IMR-90 (cell line): ENCODE results near the gene CCDC30.

ENCODE experiments used
- BHLHE40 ChIP-seq: fragments of 150-350 bp; IDR thresholded peaks from 2 replicates; pipeline ENCODE4 v1.6.1; 2016; ENCODE audit warnings: mild to moderate bottlenecking, low read depth, low read length
- CHD1 ChIP-seq: IDR thresholded peaks from 2 replicates; pipeline ENCODE4 v1.6.1; 2012; ENCODE audit warnings: low read depth, low read length, improper control_type of control experiment
- FOS ChIP-seq: fragments of 150-350 bp; IDR thresholded peaks from 2 replicates; pipeline ENCODE4 v1.6.1; 2016; ENCODE audit warnings: low read depth, low read length
- MAFK ChIP-seq: IDR thresholded peaks from 2 replicates; pipeline ENCODE4 v1.6.1; 2012; ENCODE audit warnings: low read depth, low read length, improper control_type of control experiment
- MAZ ChIP-seq: IDR thresholded peaks from 2 replicates; pipeline ENCODE4 v1.6.1; 2012; ENCODE audit warnings: low read depth, mild to moderate bottlenecking, low read length, improper control_type of control experiment, moderate library complexity, borderline replicate concordance
- POLR2A ChIP-seq: IDR thresholded peaks from 2 replicates; pipeline ENCODE4 v1.6.1; 2012; ENCODE audit warnings: mild to moderate bottlenecking, low read depth, low read length
- RAD21 ChIP-seq: IDR thresholded peaks from 2 replicates; pipeline ENCODE4 v1.6.1; 2012; ENCODE audit warnings: low read length, improper control_type of control experiment
- RFX5 ChIP-seq: IDR thresholded peaks from 2 replicates; pipeline ENCODE4 v1.8.0; 2012; ENCODE audit warnings: low read depth, mild to moderate bottlenecking, low read length, moderate library complexity
- SMC3 ChIP-seq: fragments of 150-350 bp; IDR thresholded peaks from 2 replicates; pipeline ENCODE4 v1.6.1; 2016; ENCODE audit warnings: low read depth, mild to moderate bottlenecking, antibody characterized with exemption, low read length, moderate library complexity
- TF ChIP-seq, protein P1 (sequence below): conservative IDR thresholded peaks from 2 replicates; pipeline ENCODE4 v1.5.1; 2012; ENCODE audit warnings: mild to moderate bottlenecking, low read depth, low read length, improper control_type of control experiment
- TF ChIP-seq, protein P2 (sequence below): fragments of 150-350 bp; IDR thresholded peaks from 2 replicates; pipeline ENCODE4 v1.6.1; 2017; ENCODE audit warnings: mild to moderate bottlenecking, antibody characterized with exemption, low read length, low read depth
- TF ChIP-seq, protein P3 (sequence below): fragments of 150-350 bp; IDR thresholded peaks from 2 replicates; pipeline ENCODE4 v1.6.1; 2016; ENCODE audit warnings: low read depth, mild to moderate bottlenecking, low read length, moderate library complexity, borderline replicate concordance

DNA sequence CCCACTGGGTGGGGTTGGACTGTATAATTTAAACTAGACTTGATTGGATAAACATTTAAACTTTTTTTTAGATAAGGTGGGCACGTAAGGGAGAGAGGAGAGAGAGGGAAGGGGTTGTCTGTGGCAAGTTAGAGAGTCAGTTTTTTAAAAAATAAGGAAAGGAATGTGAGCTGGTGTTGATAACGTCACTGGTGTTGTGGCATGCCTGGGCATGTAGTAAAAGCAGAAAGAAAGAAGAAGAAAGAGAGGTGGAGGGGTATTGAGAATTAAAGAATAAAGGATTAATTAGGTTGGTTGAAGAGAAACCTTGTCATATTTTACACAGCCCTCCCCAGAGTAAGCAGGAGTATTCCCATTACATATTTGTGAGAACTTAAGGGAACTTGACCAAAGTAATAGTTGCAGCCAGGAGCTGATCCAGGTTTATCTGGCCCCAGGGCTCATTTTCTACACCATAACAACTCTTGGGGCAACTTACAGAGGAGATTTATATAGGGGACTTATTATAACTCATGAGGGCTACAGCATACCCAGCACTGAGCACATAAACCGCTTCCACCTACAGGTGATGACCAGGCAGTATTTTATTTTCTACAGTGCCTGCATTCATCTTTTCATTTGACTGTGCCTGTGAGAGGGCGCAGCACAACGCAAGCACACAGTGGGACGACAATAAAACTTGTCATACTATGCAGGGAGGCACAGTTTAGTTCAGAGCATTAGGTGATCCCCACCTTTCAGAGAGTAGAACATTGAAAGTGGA is 70.2 kb downstream of the CCDC30 start:
- TF ChIP-seq, protein P1, sequence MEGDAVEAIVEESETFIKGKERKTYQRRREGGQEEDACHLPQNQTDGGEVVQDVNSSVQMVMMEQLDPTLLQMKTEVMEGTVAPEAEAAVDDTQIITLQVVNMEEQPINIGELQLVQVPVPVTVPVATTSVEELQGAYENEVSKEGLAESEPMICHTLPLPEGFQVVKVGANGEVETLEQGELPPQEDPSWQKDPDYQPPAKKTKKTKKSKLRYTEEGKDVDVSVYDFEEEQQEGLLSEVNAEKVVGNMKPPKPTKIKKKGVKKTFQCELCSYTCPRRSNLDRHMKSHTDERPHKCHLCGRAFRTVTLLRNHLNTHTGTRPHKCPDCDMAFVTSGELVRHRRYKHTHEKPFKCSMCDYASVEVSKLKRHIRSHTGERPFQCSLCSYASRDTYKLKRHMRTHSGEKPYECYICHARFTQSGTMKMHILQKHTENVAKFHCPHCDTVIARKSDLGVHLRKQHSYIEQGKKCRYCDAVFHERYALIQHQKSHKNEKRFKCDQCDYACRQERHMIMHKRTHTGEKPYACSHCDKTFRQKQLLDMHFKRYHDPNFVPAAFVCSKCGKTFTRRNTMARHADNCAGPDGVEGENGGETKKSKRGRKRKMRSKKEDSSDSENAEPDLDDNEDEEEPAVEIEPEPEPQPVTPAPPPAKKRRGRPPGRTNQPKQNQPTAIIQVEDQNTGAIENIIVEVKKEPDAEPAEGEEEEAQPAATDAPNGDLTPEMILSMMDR = no peak
- TF ChIP-seq BHLHE40 (no peak), MAFK (no peak), FOS (no peak), CHD1 (no peak), SMC3 (no peak), POLR2A (no peak), RAD21 (no peak), RFX5 (no peak), MAZ (no peak)
- TF ChIP-seq, protein P2, sequence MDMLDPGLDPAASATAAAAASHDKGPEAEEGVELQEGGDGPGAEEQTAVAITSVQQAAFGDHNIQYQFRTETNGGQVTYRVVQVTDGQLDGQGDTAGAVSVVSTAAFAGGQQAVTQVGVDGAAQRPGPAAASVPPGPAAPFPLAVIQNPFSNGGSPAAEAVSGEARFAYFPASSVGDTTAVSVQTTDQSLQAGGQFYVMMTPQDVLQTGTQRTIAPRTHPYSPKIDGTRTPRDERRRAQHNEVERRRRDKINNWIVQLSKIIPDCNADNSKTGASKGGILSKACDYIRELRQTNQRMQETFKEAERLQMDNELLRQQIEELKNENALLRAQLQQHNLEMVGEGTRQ = no peak
- TF ChIP-seq, protein P3, sequence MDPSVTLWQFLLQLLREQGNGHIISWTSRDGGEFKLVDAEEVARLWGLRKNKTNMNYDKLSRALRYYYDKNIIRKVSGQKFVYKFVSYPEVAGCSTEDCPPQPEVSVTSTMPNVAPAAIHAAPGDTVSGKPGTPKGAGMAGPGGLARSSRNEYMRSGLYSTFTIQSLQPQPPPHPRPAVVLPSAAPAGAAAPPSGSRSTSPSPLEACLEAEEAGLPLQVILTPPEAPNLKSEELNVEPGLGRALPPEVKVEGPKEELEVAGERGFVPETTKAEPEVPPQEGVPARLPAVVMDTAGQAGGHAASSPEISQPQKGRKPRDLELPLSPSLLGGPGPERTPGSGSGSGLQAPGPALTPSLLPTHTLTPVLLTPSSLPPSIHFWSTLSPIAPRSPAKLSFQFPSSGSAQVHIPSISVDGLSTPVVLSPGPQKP = no peak
